ENCODE data around the gene POLR3H.

- TF ChIP-seq POLR2AphosphoS5 (IDR thresholded peaks at IDR 0.05; ENCODE audit: low read depth) (no peak), CTCF (conservative IDR thresholded peaks at IDR 0.05; ENCODE audit: low read depth in 2 of 2) (peak; percentile 75 to 90), EZH2phosphoT487 (IDR thresholded peaks at IDR 0.05; ENCODE audit: unreplicated experiment) (no peak)
These were observed 11.1 kb downstream of the POLR3H start for GRCh38 chr22:41532908-41533825.
